GM19193 (cell line): Measurements from ENCODE around the gene SPDYE4.

Experiments
- POLR2A ChIP-seq: IDR thresholded peaks from 4 replicates; pipeline ENCODE4 v1.6.1; 2011; ENCODE audit not compliant: insufficient read depth, insufficient read length; ENCODE audit errors: extremely low read depth

SPDYE4 gene

GRCh38 chr17:8753136-8753975, 5.0 kb downstream of the SPDYE4 start:
- TF ChIP-seq POLR2A = no peak

GRCh38 chr17:8749616-8750015, 8.7 kb downstream of the SPDYE4 start:
- TF ChIP-seq POLR2A = no peak

GRCh38 chr17:8747742-8748141, 10.6 kb downstream of the SPDYE4 start:
- TF ChIP-seq POLR2A = no peak

- no peak for TF ChIP-seq POLR2A
These were observed 11.7 kb downstream of the SPDYE4 start for GRCh38 chr17:8746501-8747236.

- TF ChIP-seq POLR2A = no peak
These were observed 12.5 kb downstream of the SPDYE4 start for GRCh38 chr17:8745586-8746500.

- no peak for TF ChIP-seq POLR2A
These were observed 14.1 kb downstream of the SPDYE4 start for GRCh38 chr17:8744086-8744785.

GRCh38 chr17:8742819-8743218, 15.5 kb downstream of the SPDYE4 start:
- TF ChIP-seq POLR2A = no peak

- TF ChIP-seq POLR2A = no peak
These were observed 16.1 kb downstream of the SPDYE4 start for GRCh38 chr17:8742274-8742673.

- TF ChIP-seq POLR2A = no peak
These were observed 16.6 kb downstream of the SPDYE4 start for GRCh38 chr17:8741771-8742170.

- no peak for TF ChIP-seq POLR2A
These were observed 17.0 kb downstream of the SPDYE4 start for GRCh38 chr17:8741366-8741765.

- no peak for TF ChIP-seq POLR2A
These were observed 17.9 kb downstream of the SPDYE4 start for GRCh38 chr17:8740486-8740885.

GRCh38 chr17:8739097-8739496, 19.2 kb downstream of the SPDYE4 start:
- no peak for TF ChIP-seq POLR2A

GRCh38 chr17:8736796-8737195, 21.6 kb downstream of the SPDYE4 start:
- no peak for TF ChIP-seq POLR2A

- no peak for TF ChIP-seq POLR2A
These were observed 22.0 kb downstream of the SPDYE4 start for GRCh38 chr17:8736362-8736761.
